ENCODE results near the gene TSEN15. TPM values are rescaled to one million over a fixed set of nuclear protein-coding genes. Genes with fewer than 3 reads are reported as not detected.

TSEN15 gene
- total and polyA plus RNA-seq, 2 experiments from 2014 or later = 55.8 TPM

DNA sequence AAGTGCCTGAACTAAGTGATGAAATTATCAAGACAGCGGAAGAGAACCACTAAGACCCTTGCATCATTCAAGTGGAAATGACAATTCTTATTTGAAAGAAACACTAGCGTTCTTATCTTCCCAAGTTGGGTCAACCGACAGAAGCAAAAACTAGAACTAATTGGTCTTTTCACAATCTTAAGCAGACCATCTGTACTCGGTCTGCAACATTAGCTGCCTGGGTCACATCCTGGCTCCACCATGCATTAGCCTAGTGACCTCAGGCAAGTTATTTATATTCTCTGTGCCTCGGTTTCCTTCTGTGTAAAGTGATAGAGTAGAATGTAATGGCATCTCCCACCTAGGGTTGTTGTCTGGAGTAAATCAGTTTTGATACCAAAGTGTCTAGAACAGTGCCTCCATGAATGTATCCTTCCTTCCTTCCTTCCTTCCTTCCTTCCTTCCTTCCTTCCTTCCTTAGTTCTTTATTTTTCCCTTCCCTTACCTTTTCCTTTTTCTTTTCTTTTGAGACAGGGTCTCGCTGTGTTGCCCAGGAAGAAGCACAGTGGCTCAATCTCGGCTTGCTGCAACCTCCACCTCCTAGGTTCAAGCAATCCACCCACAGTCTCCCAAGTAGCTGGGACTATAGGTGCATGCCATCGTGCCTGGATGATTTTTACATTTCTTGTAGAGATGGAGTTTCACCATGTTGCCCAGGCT, 20.0 kb upstream of the TSEN15 start (continued):
- TF ChIP-seq ZNF331 (CRISPR knock-in tag; IDR thresholded peaks at IDR 0.05; ENCODE audit: low read depth) (no peak), CREB1 (CRISPR knock-in tag; IDR thresholded peaks at IDR 0.05; ENCODE audit: low read depth) (no peak), JUNB (IDR thresholded peaks at IDR 0.05; ENCODE audit: unreplicated experiment) (no peak)

DNA sequence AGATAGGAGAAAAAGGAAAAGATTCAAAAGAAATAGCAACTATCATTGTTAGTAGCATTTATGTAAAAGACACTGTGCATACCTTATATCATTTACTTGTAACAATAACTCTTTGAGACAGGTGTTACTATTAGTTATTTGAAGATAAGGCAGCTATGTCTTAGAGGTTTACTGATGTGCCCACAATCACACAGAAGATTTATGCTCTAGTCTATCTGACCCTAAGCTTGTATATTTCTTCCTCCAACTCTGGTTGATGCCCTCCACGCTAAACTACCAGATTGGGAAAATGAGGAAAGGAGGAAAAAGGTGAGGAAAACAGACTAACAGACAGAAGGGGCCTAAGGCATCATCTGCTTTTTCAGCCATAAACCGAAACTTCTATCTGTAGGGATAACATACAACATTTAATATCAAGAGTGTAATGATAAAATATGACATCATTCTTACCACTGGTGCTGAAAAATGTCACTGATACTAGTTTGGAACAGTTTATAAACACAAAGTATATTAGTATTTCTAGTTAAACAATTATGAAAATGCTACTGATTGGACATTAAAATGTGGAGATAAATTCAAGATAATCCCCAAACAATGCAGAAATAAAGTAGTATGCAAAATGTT, 19.1 kb upstream of the TSEN15 start:
- Histone ChIP-seq H3K79me2 (replicated peaks; ENCODE audit: insufficient read depth) (no peaks in the 10 kb centered on the region), H3K4me3 (no peak overlapping the region), H4K20me1 (replicated peaks; ENCODE audit: insufficient read depth) (no peaks in the 10 kb centered on the region), H3K4me1 (ENCODE audit: insufficient read depth) (peaks cover 14% of the 10 kb centered on the region), H3K4me2 (no peak overlapping the region), H3F3A (replicated peaks; ENCODE audit: low read depth) (peaks cover 9% of the 10 kb centered on the region; the same call in 1 of the 2 replicates), H3K27ac (ENCODE audit: low read depth) (no peak overlapping the region), H3K27me3 (ENCODE audit: insufficient read depth) (peaks cover 40% of the 10 kb centered on the region), H3K9me2 (ENCODE audit: insufficient read depth) (no peaks in the 10 kb centered on the region), H3K36me3 (ENCODE audit: insufficient read depth) (no peaks in the 10 kb centered on the region; the same call in 1 of the 2 replicates), H2AFZ (no peak overlapping the region)
- DNase-seq (ENCODE audit: low spot score) (no peak), ATAC-seq (no peak)
- Mint-ChIP-seq H3K4me3 (no peak overlapping the region), H3K4me1 (peaks cover 8% of the 10 kb centered on the region; the same call in 2 of the 3 replicates), H3K27me3 (ENCODE audit: insufficient read depth, low read depth, poor library complexity) (peaks cover 12% of the 10 kb centered on the region), H3K27ac (no peak overlapping the region), H3K9me3 (no peaks in the 10 kb centered on the region), H3K36me3 (ENCODE audit: low read depth) (no peaks in the 10 kb centered on the region)
- TF ChIP-seq, protein P1, sequence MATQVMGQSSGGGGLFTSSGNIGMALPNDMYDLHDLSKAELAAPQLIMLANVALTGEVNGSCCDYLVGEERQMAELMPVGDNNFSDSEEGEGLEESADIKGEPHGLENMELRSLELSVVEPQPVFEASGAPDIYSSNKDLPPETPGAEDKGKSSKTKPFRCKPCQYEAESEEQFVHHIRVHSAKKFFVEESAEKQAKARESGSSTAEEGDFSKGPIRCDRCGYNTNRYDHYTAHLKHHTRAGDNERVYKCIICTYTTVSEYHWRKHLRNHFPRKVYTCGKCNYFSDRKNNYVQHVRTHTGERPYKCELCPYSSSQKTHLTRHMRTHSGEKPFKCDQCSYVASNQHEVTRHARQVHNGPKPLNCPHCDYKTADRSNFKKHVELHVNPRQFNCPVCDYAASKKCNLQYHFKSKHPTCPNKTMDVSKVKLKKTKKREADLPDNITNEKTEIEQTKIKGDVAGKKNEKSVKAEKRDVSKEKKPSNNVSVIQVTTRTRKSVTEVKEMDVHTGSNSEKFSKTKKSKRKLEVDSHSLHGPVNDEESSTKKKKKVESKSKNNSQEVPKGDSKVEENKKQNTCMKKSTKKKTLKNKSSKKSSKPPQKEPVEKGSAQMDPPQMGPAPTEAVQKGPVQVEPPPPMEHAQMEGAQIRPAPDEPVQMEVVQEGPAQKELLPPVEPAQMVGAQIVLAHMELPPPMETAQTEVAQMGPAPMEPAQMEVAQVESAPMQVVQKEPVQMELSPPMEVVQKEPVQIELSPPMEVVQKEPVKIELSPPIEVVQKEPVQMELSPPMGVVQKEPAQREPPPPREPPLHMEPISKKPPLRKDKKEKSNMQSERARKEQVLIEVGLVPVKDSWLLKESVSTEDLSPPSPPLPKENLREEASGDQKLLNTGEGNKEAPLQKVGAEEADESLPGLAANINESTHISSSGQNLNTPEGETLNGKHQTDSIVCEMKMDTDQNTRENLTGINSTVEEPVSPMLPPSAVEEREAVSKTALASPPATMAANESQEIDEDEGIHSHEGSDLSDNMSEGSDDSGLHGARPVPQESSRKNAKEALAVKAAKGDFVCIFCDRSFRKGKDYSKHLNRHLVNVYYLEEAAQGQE (IDR thresholded peaks at IDR 0.05; ENCODE audit: unreplicated experiment) = no peak
- TF ChIP-seq EZH2phosphoT487 (IDR thresholded peaks at IDR 0.05; ENCODE audit: unreplicated experiment) (no peak), JUNB (IDR thresholded peaks at IDR 0.05; ENCODE audit: unreplicated experiment) (no peak), STAT1 (IDR thresholded peaks at IDR 0.05; ENCODE audit: unreplicated experiment) (no peak), ZNF114 (CRISPR knock-in tag; IDR thresholded peaks at IDR 0.05) (no peak), EZH2 (IDR thresholded peaks at IDR 0.05; ENCODE audit: low read depth, unreplicated experiment) (no peak), POLR2AphosphoS5 (IDR thresholded peaks at IDR 0.05; ENCODE audit: low read depth) (no peak), NANOG (IDR thresholded peaks at IDR 0.05; ENCODE audit: borderline replicate concordance) (no peak)
- TF ChIP-seq, protein P2, sequence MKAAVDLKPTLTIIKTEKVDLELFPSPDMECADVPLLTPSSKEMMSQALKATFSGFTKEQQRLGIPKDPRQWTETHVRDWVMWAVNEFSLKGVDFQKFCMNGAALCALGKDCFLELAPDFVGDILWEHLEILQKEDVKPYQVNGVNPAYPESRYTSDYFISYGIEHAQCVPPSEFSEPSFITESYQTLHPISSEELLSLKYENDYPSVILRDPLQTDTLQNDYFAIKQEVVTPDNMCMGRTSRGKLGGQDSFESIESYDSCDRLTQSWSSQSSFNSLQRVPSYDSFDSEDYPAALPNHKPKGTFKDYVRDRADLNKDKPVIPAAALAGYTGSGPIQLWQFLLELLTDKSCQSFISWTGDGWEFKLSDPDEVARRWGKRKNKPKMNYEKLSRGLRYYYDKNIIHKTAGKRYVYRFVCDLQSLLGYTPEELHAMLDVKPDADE (IDR thresholded peaks at IDR 0.05) = no peak
- TF ChIP-seq, protein P3, sequence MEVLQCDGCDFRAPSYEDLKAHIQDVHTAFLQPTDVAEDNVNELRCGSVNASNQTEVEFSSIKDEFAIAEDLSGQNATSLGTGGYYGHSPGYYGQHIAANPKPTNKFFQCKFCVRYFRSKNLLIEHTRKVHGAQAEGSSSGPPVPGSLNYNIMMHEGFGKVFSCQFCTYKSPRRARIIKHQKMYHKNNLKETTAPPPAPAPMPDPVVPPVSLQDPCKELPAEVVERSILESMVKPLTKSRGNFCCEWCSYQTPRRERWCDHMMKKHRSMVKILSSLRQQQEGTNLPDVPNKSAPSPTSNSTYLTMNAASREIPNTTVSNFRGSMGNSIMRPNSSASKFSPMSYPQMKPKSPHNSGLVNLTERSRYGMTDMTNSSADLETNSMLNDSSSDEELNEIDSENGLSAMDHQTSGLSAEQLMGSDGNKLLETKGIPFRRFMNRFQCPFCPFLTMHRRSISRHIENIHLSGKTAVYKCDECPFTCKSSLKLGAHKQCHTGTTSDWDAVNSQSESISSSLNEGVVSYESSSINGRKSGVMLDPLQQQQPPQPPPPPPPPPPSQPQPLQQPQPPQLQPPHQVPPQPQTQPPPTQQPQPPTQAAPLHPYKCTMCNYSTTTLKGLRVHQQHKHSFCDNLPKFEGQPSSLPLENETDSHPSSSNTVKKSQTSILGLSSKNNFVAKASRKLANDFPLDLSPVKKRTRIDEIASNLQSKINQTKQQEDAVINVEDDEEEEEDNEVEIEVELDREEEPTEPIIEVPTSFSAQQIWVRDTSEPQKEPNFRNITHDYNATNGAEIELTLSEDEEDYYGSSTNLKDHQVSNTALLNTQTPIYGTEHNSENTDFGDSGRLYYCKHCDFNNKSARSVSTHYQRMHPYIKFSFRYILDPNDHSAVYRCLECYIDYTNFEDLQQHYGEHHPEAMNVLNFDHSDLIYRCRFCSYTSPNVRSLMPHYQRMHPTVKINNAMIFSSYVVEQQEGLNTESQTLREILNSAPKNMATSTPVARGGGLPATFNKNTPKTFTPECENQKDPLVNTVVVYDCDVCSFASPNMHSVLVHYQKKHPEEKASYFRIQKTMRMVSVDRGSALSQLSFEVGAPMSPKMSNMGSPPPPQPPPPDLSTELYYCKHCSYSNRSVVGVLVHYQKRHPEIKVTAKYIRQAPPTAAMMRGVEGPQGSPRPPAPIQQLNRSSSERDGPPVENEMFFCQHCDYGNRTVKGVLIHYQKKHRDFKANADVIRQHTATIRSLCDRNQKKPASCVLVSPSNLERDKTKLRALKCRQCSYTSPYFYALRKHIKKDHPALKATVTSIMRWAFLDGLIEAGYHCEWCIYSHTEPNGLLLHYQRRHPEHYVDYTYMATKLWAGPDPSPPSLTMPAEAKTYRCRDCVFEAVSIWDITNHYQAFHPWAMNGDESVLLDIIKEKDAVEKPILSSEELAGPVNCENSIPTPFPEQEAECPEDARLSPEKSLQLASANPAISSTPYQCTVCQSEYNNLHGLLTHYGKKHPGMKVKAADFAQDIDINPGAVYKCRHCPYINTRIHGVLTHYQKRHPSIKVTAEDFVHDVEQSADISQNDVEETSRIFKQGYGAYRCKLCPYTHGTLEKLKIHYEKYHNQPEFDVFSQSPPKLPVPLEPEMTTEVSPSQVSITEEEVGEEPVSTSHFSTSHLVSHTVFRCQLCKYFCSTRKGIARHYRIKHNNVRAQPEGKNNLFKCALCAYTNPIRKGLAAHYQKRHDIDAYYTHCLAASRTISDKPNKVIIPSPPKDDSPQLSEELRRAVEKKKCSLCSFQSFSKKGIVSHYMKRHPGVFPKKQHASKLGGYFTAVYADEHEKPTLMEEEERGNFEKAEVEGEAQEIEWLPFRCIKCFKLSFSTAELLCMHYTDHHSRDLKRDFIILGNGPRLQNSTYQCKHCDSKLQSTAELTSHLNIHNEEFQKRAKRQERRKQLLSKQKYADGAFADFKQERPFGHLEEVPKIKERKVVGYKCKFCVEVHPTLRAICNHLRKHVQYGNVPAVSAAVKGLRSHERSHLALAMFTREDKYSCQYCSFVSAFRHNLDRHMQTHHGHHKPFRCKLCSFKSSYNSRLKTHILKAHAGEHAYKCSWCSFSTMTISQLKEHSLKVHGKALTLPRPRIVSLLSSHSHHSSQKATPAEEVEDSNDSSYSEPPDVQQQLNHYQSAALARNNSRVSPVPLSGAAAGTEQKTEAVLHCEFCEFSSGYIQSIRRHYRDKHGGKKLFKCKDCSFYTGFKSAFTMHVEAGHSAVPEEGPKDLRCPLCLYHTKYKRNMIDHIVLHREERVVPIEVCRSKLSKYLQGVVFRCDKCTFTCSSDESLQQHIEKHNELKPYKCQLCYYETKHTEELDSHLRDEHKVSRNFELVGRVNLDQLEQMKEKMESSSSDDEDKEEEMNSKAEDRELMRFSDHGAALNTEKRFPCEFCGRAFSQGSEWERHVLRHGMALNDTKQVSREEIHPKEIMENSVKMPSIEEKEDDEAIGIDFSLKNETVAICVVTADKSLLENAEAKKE (CRISPR knock-in tag; IDR thresholded peaks at IDR 0.05) = no peak

All from GM23338 (cell line).